Measurements from ENCODE around the gene MYRIP.

- TF ChIP-seq POLR2A (IDR thresholded peaks at IDR 0.05) (no peak), POLR2AphosphoS5 (IDR thresholded peaks at IDR 0.05) (no peak)
Measured at GRCh38 chr3:40254891-40255290, 445.5 kb downstream of the MYRIP start.
